ENCODE measurements around the gene DIPK2B. TPM values are rescaled to one million over a fixed set of nuclear protein-coding genes. Genes with fewer than 3 reads are reported as not detected.

Gene DIPK2B
- total and polyA plus RNA-seq, 2 of the 4 experiments (the other 2 are of a cell fraction), result not detected

- Histone ChIP-seq H3K27me3 (ENCODE audit: control insufficient read depth, insufficient read depth, low read length) (peaks cover 8% of the 10 kb centered on the region), H3K4me3 (ENCODE audit: insufficient read depth, low read depth, low read length) (no peak overlapping the region), H3K4me1 (ENCODE audit: control insufficient read depth, insufficient read depth, low read length) (no peaks in the 10 kb centered on the region), H2AFZ (replicated peaks; ENCODE audit: low read length, poor library complexity) (no peak overlapping the region), H2BK5ac (ENCODE audit: low read depth, low read length, poor library complexity, severe bottlenecking) (no peak overlapping the region), H3K18ac (ENCODE audit: low read depth, low read length) (no peak overlapping the region), H4K20me1 (ENCODE audit: insufficient read depth, low read length) (no peaks in the 10 kb centered on the region), H4K5ac (ENCODE audit: low read depth, low read length) (no peak overlapping the region), H2BK120ac (ENCODE audit: low read depth, low read length) (no peak overlapping the region), H3K4ac (ENCODE audit: low read depth, low read length) (no peak overlapping the region), H4K91ac (ENCODE audit: insufficient read depth, low read depth, low read length) (no peak overlapping the region), H3K36me3 (ENCODE audit: control insufficient read depth, insufficient read depth, low read length) (no peaks in the 10 kb centered on the region), H3K56ac (ENCODE audit: extremely low read depth, insufficient read depth, low read length) (no peak overlapping the region), H2AK9ac (replicated peaks; ENCODE audit: low read depth, low read length, poor library complexity) (no peak overlapping the region), H3K4me2 (ENCODE audit: low read depth, low read length) (no peak overlapping the region), H3K9me3 (ENCODE audit: control insufficient read depth, insufficient read depth, low read length) (peaks cover 2% of the 10 kb centered on the region; the same call in 1 of the 2 replicates), H2BK15ac (ENCODE audit: low read depth, low read length) (no peak overlapping the region), H3K23ac (ENCODE audit: low read depth, low read length) (no peak overlapping the region), H3K14ac (replicated peaks; ENCODE audit: low read depth, low read length) (no peak overlapping the region), H3K9me1 (ENCODE audit: insufficient read depth, low read length) (no peaks in the 10 kb centered on the region), H2BK20ac (ENCODE audit: low read depth, low read length) (no peak overlapping the region), H3K27ac (ENCODE audit: insufficient read depth, low read length) (no peak overlapping the region), H3K9ac (ENCODE audit: low read depth, low read length) (no peak overlapping the region), H4K8ac (ENCODE audit: low read depth in 2 of 2, low read length in 2 of 2) (no peak overlapping the region), H2AK5ac (ENCODE audit: low read depth, low read length) (no peak overlapping the region), H3K79me1 (ENCODE audit: low read depth in 1 of 2, low read length in 2 of 2) (no peaks in the 10 kb centered on the region)
- DNase-seq (no peak), ATAC-seq (ENCODE audit: low read depth) (no peak)
- ChIA-PET CTCF (interaction anchor here (0.6 kb wide), 2 partner anchors 21 to 30 kb away, joined by 3 read pairs; no protein-coding TSS in a partner anchor), POLR2A (ENCODE audit: unreplicated experiment) (no interaction called here)
- dilution Hi-C loops (cut with HindIII; ENCODE audit: low sequenced_read_pairs, unreplicated experiment), result no loop called here
- in situ Hi-C loops (cut with MboI; ENCODE audit: low sequenced_read_pairs), result no loop called here
- intact Hi-C loops (cut with micrococcal nuclease), result no loop called here
- BruUV-seq (replicated peaks), result no TSS peak
- no peak for TF ChIP-seq CTCF (conservative IDR thresholded peaks at IDR 0.05; ENCODE audit: low read depth, low read length)
- TF ChIP-seq RCOR1 (IDR thresholded peaks at IDR 0.05; ENCODE audit: insufficient replicate concordance, low read length), result no peak
- no peak for TF ChIP-seq MXI1 (IDR thresholded peaks at IDR 0.05; ENCODE audit: borderline replicate concordance, low read depth, low read length)
- TF ChIP-seq RAD21 (IDR thresholded peaks at IDR 0.05; ENCODE audit: low read length), result no peak
- no peak for TF ChIP-seq FOS (IDR thresholded peaks at IDR 0.05; ENCODE audit: low read depth, low read length)
- TF ChIP-seq CEBPB (IDR thresholded peaks at IDR 0.05; ENCODE audit: low read depth, low read length), result no peak
- TF ChIP-seq CHD1 (IDR thresholded peaks at IDR 0.05; ENCODE audit: low read depth, low read length), result no peak
- no peak for TF ChIP-seq MAZ (IDR thresholded peaks at IDR 0.05; ENCODE audit: borderline replicate concordance, low read depth, low read length)
- no peak for TF ChIP-seq NFE2L2 (IDR thresholded peaks at IDR 0.05; ENCODE audit: low read depth, low read length)
- TF ChIP-seq USF2 (IDR thresholded peaks at IDR 0.05; ENCODE audit: low read depth, low read length), result no peak
- TF ChIP-seq BHLHE40 (IDR thresholded peaks at IDR 0.05; ENCODE audit: low read depth, low read length), result no peak
- no peak for TF ChIP-seq MAFK (IDR thresholded peaks at IDR 0.05; ENCODE audit: low read depth, low read length)
- TF ChIP-seq RFX5 (IDR thresholded peaks at IDR 0.05; ENCODE audit: low read depth, low read length), result no peak
- no peak for TF ChIP-seq SMC3 (IDR thresholded peaks at IDR 0.05; ENCODE audit: low read depth, low read length)
- TF ChIP-seq ELK1 (IDR thresholded peaks at IDR 0.05; ENCODE audit: borderline replicate concordance, low read depth, low read length), result no peak
- no peak for TF ChIP-seq POLR2A (IDR thresholded peaks at IDR 0.05; ENCODE audit: low read depth, low read length)
These were observed 7.6 kb upstream of the DIPK2B start for GRCh38 chrX:45208121-45208856.

Data from IMR-90 (cell line).